GM23248 (cell line): Measurements from ENCODE around the gene TBATA. TPM values are rescaled to one million over a fixed set of nuclear protein-coding genes. Genes with fewer than 3 reads are reported as not detected.

ENCODE experiments used
- DNase-seq: peaks from one replicate; pipeline ENCODE4 v3.0.0-alpha.2; 2015
- H2AFZ ChIP-seq: fragments of 200-600 bp; sonication (generic); 2 replicates; pipeline ENCODE4 v1.6.1; 2016; ENCODE audit warnings: antibody characterized with exemption
- H3F3A ChIP-seq: fragments of 200-600 bp; sonication (generic); 2 replicates; pipeline ENCODE4 v1.6.1; 2016; ENCODE audit warnings: mild to moderate bottlenecking, antibody characterized with exemption, mixed run types; ENCODE audit not compliant: insufficient read depth
- H3K27ac ChIP-seq: fragments of 200-600 bp; sonication (generic); 2 replicates; pipeline ENCODE4 v1.5.1; 2016; ENCODE audit warnings: mild to moderate bottlenecking
- H3K27me3 ChIP-seq: fragments of 200-600 bp; sonication (generic); replicated peaks from 2 replicates; pipeline ENCODE4 v1.6.1; 2016; ENCODE audit warnings: mild to moderate bottlenecking; ENCODE audit not compliant: insufficient read depth
- H3K36me3 ChIP-seq: fragments of 200-600 bp; sonication (generic); 2 replicates; pipeline ENCODE4 v1.6.1; 2016; ENCODE audit warnings: low read depth, mild to moderate bottlenecking
- H3K4me1 ChIP-seq: fragments of 200-600 bp; sonication (generic); 2 replicates; pipeline ENCODE4 v1.6.1; 2016; ENCODE audit warnings: mild to moderate bottlenecking; ENCODE audit not compliant: insufficient read depth
- H3K4me2 ChIP-seq: fragments of 200-600 bp; sonication (generic); one replicate; pipeline ENCODE4 v1.6.1; 2016; ENCODE audit warnings: mild to moderate bottlenecking; ENCODE audit not compliant: unreplicated experiment
- H3K4me3 ChIP-seq: fragments of 200-600 bp; sonication (generic); 2 replicates; pipeline ENCODE4 v1.5.1; 2016; ENCODE audit warnings: mild to moderate bottlenecking
- H3K79me2 ChIP-seq: fragments of 200-600 bp; sonication (generic); 2 replicates; pipeline ENCODE4 v1.6.1; 2016; ENCODE audit warnings: mild to moderate bottlenecking; ENCODE audit not compliant: insufficient read depth
- H3K9ac ChIP-seq: fragments of 200-600 bp; sonication (generic); 2 replicates; pipeline ENCODE4 v1.6.1; 2016; ENCODE audit warnings: mild to moderate bottlenecking
- H3K9me2 ChIP-seq: fragments of 200-600 bp; sonication (generic); 2 replicates; pipeline ENCODE4 v1.6.1; 2016; ENCODE audit warnings: mixed run types, mild to moderate bottlenecking, moderate library complexity; ENCODE audit not compliant: insufficient read depth
- H3K9me3 ChIP-seq: fragments of 200-600 bp; sonication (generic); one replicate; pipeline ENCODE4 v1.6.1; 2017; ENCODE audit warnings: low read depth
- H4K20me1 ChIP-seq: fragments of 200-600 bp; sonication (generic); 2 replicates; pipeline ENCODE4 v1.6.0; 2016; ENCODE audit not compliant: insufficient read depth
- EZH2 ChIP-seq: fragments of 200-600 bp; sonication (generic); IDR thresholded peaks from 2 replicates; pipeline ENCODE4 v1.6.1; 2018; ENCODE audit warnings: antibody characterized with exemption, mild to moderate bottlenecking; ENCODE audit not compliant: insufficient read depth, poor library complexity, severe bottlenecking
- EZH2phosphoT487 ChIP-seq: fragments of 200-600 bp; sonication (generic); IDR thresholded peaks from 2 replicates; pipeline ENCODE4 v1.6.1; 2018; ENCODE audit warnings: antibody characterized with exemption, moderate library complexity, mild to moderate bottlenecking, low read depth; ENCODE audit not compliant: insufficient read depth
- WGBS, 2 experiments: methylation state at CpG; one replicate each; pipeline ENCODE4 v1.1.6; 2015 to 2017; ENCODE audit warnings: low lambda C conversion rate in 2 of 2, low coverage in 1 of 2; ENCODE audit errors: missing lambda C conversion rate in 2 of 2; 5-methylcytosine and 5-hydroxymethylcytosine counted together
- in situ Hi-C: fragments of 300-500 bp; cut with MboI; formaldehyde crosslinking; loops from 2 replicates; pipeline ENCODE4 v1.15.0; 2020
- polyA plus RNA-seq: library from polyadenylated mRNA; unstranded; fragments of >200 nt; fragmentation: Nextera tagmentation; extraction: Ambion mirVana; gene quantifications from 2 replicates; pipeline ENCODE4 v1.2.1, GENCODE V29; 2016
- total RNA-seq: library from RNA; depleted of rRNA; stranded (reverse); fragments of >200 nt; shearing (Covaris generic); gene quantifications from 2 replicates; pipeline ENCODE4 v1.2.3, GENCODE V29; 2014

The TBATA gene
- total and polyA plus RNA-seq, 2 experiments from 2014 or later: not detected

GRCh38 chr10:70730955-70731354 lies 54.2 kb downstream of the TBATA start:
- H3K9me3 ChIP-seq: no peaks in the 10 kb centered on the region
- H3K9me2 ChIP-seq: no peaks in the 10 kb centered on the region
- no peaks in the 10 kb centered on the region for H3K27me3 ChIP-seq
- no peak overlapping the region for H2AFZ ChIP-seq
- TF ChIP-seq EZH2phosphoT487 (no peak), EZH2 (no peak)
- no peaks in the 10 kb centered on the region for H3K79me2 ChIP-seq
- H3K4me1 ChIP-seq: no peaks in the 10 kb centered on the region
- no peaks in the 10 kb centered on the region for H3F3A ChIP-seq
- H3K4me2 ChIP-seq: no peak overlapping the region
- 42 to 47% methylated on average over 2 of the region's 2 CpGs for WGBS, 2 experiments
- H3K27ac ChIP-seq: no peak overlapping the region
- in situ Hi-C loops: no loop called here
- DNase-seq: no peak
- no peak overlapping the region for H3K4me3 ChIP-seq
- H3K36me3 ChIP-seq: no peaks in the 10 kb centered on the region
- no peak overlapping the region for H3K9ac ChIP-seq
- H4K20me1 ChIP-seq: no peaks in the 10 kb centered on the region

- Histone ChIP-seq H3K9ac (no peak overlapping the region), H3K9me3 (no peaks in the 10 kb centered on the region), H3K4me1 (no peaks in the 10 kb centered on the region), H4K20me1 (no peaks in the 10 kb centered on the region), H3K9me2 (no peaks in the 10 kb centered on the region), H3K4me3 (no peak overlapping the region), H2AFZ (no peak overlapping the region), H3F3A (no peaks in the 10 kb centered on the region), H3K27ac (no peak overlapping the region), H3K79me2 (no peaks in the 10 kb centered on the region), H3K4me2 (no peak overlapping the region), H3K36me3 (no peaks in the 10 kb centered on the region), H3K27me3 (no peaks in the 10 kb centered on the region)
- 81 to 84% methylated on average over 16 of the region's 16 CpGs for WGBS, 2 experiments
- TF ChIP-seq EZH2 (no peak), EZH2phosphoT487 (no peak)
- in situ Hi-C loops: no loop called here
- no peak for DNase-seq
These were observed 55.3 kb downstream of the TBATA start for GRCh38 chr10:70729763-70730357.

- Histone ChIP-seq H3K9me2 (no peaks in the 10 kb centered on the region), H3F3A (no peaks in the 10 kb centered on the region), H3K27me3 (no peaks in the 10 kb centered on the region), H3K4me2 (no peak overlapping the region), H3K9ac (no peak overlapping the region), H4K20me1 (no peaks in the 10 kb centered on the region), H3K27ac (no peak overlapping the region), H3K4me3 (no peak overlapping the region), H3K9me3 (no peaks in the 10 kb centered on the region), H3K36me3 (no peaks in the 10 kb centered on the region), H3K79me2 (no peaks in the 10 kb centered on the region), H3K4me1 (no peaks in the 10 kb centered on the region), H2AFZ (no peak overlapping the region)
- DNase-seq: no peak
- TF ChIP-seq EZH2 (no peak), EZH2phosphoT487 (no peak)
- in situ Hi-C loops: no loop called here
- WGBS, 2 experiments: 97 to 100% methylated on average over 2 of the region's 2 CpGs
These were observed 56.8 kb downstream of the TBATA start for GRCh38 chr10:70728328-70728727.

GRCh38 chr10:70726909-70727495 lies 58.2 kb downstream of the TBATA start:
- Histone ChIP-seq H3K36me3 (no peaks in the 10 kb centered on the region), H3K9ac (no peak overlapping the region), H3F3A (no peaks in the 10 kb centered on the region), H3K27me3 (no peaks in the 10 kb centered on the region), H3K9me2 (no peaks in the 10 kb centered on the region), H3K4me2 (no peak overlapping the region), H2AFZ (no peak overlapping the region), H3K79me2 (no peaks in the 10 kb centered on the region), H4K20me1 (no peaks in the 10 kb centered on the region), H3K4me1 (peaks cover 10% of the 10 kb centered on the region), H3K9me3 (no peaks in the 10 kb centered on the region), H3K27ac (no peak overlapping the region), H3K4me3 (no peak overlapping the region)
- WGBS, 2 experiments: 86 to 88% methylated on average over 9 to 10 of the region's 10 CpGs
- TF ChIP-seq EZH2phosphoT487: no peak
- no peak for TF ChIP-seq EZH2
- no peak for DNase-seq
- in situ Hi-C loops: no loop called here

- H3K9me2 ChIP-seq: no peaks in the 10 kb centered on the region
- H3K4me2 ChIP-seq: no peak overlapping the region
- TF ChIP-seq EZH2: no peak
- TF ChIP-seq EZH2phosphoT487: no peak
- no peaks in the 10 kb centered on the region for H4K20me1 ChIP-seq
- WGBS, 2 experiments: 97% methylated on average over 3 of the region's 3 CpGs
- peaks cover 10% of the 10 kb centered on the region for H3K4me1 ChIP-seq
- no peaks in the 10 kb centered on the region for H3K27me3 ChIP-seq
- DNase-seq: no peak
- in situ Hi-C loops: no loop called here
- H3K27ac ChIP-seq: no peak overlapping the region
- no peak overlapping the region for H3K9ac ChIP-seq
- H3K79me2 ChIP-seq: no peaks in the 10 kb centered on the region
- no peaks in the 10 kb centered on the region for H3K9me3 ChIP-seq
- no peak overlapping the region for H3K4me3 ChIP-seq
- no peaks in the 10 kb centered on the region for H3F3A ChIP-seq
- H2AFZ ChIP-seq: no peak overlapping the region
- H3K36me3 ChIP-seq: no peaks in the 10 kb centered on the region
These were observed 61.4 kb downstream of the TBATA start for GRCh38 chr10:70723771-70724170.
